ENCODE measurements around the gene CACNA1E.
"Not testable (repeated sequence)": the region's sequence is repeated elsewhere in the genome, so short reads cannot be mapped to it uniquely, and the experiment has no call there.

Gene CACNA1E

GRCh38 chr1:181801617-181802016 lies 318.3 kb downstream of the CACNA1E start:
- no peak for DNase-seq

- no peak for DNase-seq
Measured at GRCh38 chr1:181802466-181802865, 319.1 kb downstream of the CACNA1E start.

- DNase-seq: no peak
Measured at GRCh38 chr1:181803421-181803820, 320.1 kb downstream of the CACNA1E start.

GRCh38 chr1:181804989-181805388 lies 321.7 kb downstream of the CACNA1E start:
- no peak for DNase-seq

- no peak for DNase-seq
Measured at GRCh38 chr1:181806746-181807145, 323.4 kb downstream of the CACNA1E start.

- no peak for DNase-seq
Measured at GRCh38 chr1:181807251-181807650, 323.9 kb downstream of the CACNA1E start.

- DNase-seq: no peak
Measured at GRCh38 chr1:181809991-181810545, 326.8 kb downstream of the CACNA1E start.

GRCh38 chr1:181812208-181812607 lies 328.9 kb downstream of the CACNA1E start:
- DNase-seq: no peak

- no peak for DNase-seq
Measured at GRCh38 chr1:181813266-181813665, 329.9 kb downstream of the CACNA1E start.

GRCh38 chr1:181816608-181817007 lies 333.3 kb downstream of the CACNA1E start:
- no peak for DNase-seq

- DNase-seq: no peak
Measured at GRCh38 chr1:181817091-181817490, 333.8 kb downstream of the CACNA1E start.

- no peak for DNase-seq
Measured at GRCh38 chr1:181818459-181818858, 335.1 kb downstream of the CACNA1E start.

- DNase-seq: no peak
Measured at GRCh38 chr1:181818943-181819342, 335.6 kb downstream of the CACNA1E start.

GRCh38 chr1:181821701-181822100 lies 338.4 kb downstream of the CACNA1E start:
- no peak for DNase-seq

- DNase-seq: not testable (repeated sequence)
Measured at GRCh38 chr1:181832173-181832880, 349.0 kb downstream of the CACNA1E start.

- no peak for DNase-seq
Measured at GRCh38 chr1:181846001-181846645, 362.8 kb downstream of the CACNA1E start.

- no peak for DNase-seq
Measured at GRCh38 chr1:181846681-181847080, 363.4 kb downstream of the CACNA1E start.

GRCh38 chr1:181849071-181849470 lies 365.8 kb downstream of the CACNA1E start:
- DNase-seq: no peak

- DNase-seq: not testable (repeated sequence)
Measured at GRCh38 chr1:181854212-181854611, 370.9 kb downstream of the CACNA1E start.

GRCh38 chr1:181855380-181855779 lies 372.1 kb downstream of the CACNA1E start:
- DNase-seq: no peak

All from nucleus accumbens (tissue), 56 donors.